Measurements from ENCODE around the gene ANKRD40. TPM values are rescaled to one million over a fixed set of nuclear protein-coding genes. Genes with fewer than 3 reads are reported as not detected.

Gene ANKRD40
- total RNA-seq, 3 donors from 2014 or later = 36.7 to 68.6 (median 38.1) TPM

DNA sequence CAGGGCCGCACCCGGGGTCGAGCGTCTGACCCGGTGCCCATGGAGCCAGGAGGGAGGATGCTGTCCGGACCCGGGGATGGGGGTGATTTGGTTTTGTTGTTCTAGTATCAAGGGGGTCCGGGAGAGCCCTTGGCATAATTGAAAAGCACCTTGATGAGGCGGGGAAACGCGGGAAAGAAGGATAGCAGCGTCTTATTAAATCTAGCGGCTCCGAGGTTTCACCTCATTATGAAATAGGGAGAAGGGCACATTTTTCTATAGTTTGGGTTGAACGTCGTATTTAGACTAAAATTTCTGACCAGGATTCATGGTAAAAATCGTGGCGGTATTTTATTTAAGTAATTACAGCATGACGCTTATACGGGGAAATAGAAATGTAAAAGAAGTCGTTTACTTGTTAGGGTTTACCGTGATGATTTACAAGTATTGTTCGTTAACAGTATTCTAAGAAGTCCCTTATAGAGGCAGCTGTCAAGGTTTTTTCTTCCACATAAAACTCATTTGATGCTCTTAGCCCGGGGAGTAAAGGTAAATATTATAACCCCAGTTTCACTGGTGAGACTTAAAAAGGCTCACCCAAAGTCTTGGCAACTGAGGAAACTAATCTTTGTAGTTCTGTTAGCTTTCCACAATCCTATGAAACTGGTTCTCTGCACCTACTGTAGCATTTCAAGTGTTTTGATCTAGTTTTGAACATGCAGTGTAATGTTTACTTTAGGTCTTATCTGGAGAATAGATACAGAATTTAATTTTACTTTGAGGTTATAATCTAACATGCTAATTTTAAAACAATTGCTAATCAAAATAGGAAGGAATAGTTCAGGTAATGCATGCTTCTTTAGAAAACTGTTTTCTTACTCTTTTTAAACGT lies 12.4 kb upstream of the ANKRD40 start:
- Histone ChIP-seq H3K27ac (peak overlapping the region; percentile 96 to 97), H3K4me1 (peaks cover 0 to 27% of the 10 kb centered on the region in 2 donors), H3K27me3 (no peaks in the 10 kb centered on the region), H3K36me3 (no peaks in the 10 kb centered on the region), H3K4me3 (peak overlapping the region; percentile 77 to 89 (median 84)), H3K9me3 (no peaks in the 10 kb centered on the region)
- intact Hi-C loops (cut with DNase I; ENCODE audit: low total_unique reads) = loop anchor here (1.0 kb wide), 1 partner anchor 7 kb away; no protein-coding TSS in a partner anchor
- DNase-seq (ENCODE audit: low spot score in 2 of 2) = no peak
- TF ChIP-seq, protein P1, sequence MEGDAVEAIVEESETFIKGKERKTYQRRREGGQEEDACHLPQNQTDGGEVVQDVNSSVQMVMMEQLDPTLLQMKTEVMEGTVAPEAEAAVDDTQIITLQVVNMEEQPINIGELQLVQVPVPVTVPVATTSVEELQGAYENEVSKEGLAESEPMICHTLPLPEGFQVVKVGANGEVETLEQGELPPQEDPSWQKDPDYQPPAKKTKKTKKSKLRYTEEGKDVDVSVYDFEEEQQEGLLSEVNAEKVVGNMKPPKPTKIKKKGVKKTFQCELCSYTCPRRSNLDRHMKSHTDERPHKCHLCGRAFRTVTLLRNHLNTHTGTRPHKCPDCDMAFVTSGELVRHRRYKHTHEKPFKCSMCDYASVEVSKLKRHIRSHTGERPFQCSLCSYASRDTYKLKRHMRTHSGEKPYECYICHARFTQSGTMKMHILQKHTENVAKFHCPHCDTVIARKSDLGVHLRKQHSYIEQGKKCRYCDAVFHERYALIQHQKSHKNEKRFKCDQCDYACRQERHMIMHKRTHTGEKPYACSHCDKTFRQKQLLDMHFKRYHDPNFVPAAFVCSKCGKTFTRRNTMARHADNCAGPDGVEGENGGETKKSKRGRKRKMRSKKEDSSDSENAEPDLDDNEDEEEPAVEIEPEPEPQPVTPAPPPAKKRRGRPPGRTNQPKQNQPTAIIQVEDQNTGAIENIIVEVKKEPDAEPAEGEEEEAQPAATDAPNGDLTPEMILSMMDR (IDR thresholded peaks at IDR 0.05) = no peak
- no peak for TF ChIP-seq POLR2A (IDR thresholded peaks at IDR 0.05)
- no peak for TF ChIP-seq POLR2AphosphoS5 (IDR thresholded peaks at IDR 0.05)

DNA sequence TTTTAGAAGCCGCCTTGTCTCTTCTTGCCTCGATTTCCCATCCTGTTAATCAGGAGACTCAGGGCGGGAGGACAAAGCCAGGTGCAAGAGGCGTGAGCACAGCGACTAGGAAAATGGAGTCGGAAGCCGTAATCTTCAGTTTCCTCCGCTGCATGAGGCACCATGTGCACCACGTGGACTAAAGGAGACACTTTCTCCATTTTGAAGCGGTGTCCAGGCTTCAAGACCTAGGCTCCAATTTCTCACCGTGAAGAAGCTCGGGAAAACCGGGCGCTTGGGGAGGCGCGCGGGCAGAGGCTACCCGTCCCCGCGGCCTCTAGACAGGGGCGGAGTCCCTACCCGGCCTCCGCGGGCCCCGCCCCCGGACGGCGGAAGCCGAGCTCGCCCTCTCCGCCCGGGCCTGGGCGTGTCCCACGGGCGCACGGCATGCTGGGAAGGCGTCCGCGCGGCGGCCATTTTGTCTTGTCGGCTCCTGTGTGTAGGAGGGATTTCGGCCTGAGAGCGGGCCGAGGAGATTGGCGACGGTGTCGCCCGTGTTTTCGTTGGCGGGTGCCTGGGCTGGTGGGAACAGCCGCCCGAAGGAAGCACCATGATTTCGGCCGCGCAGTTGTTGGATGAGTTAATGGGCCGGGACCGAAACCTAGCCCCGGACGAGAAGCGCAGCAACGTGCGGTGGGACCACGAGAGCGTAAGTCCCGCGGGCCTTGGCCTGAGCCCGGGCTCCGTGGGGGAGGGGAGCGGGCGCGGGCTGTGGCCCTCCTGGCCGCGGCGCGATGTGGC lies 11.6 kb upstream of the ANKRD40 start, which contains the start of gene LUC7L3:
LUC7L3 (plus strand) TSS at position 460 of the 780 bp plus-strand sequence; CDS start at position 590, 130 bp downstream.
- H3K36me3 ChIP-seq = no peaks in the 10 kb centered on the region
- TF ChIP-seq POLR2AphosphoS5 (IDR thresholded peaks at IDR 0.05) (peak; percentile 92 to 96 (median 96)), POLR2A (IDR thresholded peaks at IDR 0.05) (peak; percentile 79)
- TF ChIP-seq, protein P1 (IDR thresholded peaks at IDR 0.05) = no peak
- H3K4me3 ChIP-seq = peak within 1 kb of the TSS; percentile 77 to 89 (median 84)
- peak within 1 kb of the TSS; percentile 96 to 97 for H3K27ac ChIP-seq
- DNase-seq (ENCODE audit: low spot score in 2 of 2) = peak; percentile 92 to 94
- no peaks in the 10 kb centered on the region for H3K27me3 ChIP-seq
- H3K4me1 ChIP-seq = peaks cover 0 to 27% of the 10 kb centered on the region in 2 donors
- intact Hi-C loops (cut with DNase I; ENCODE audit: low total_unique reads) = loop anchor here (1.0 kb wide), 1 partner anchor 8 kb away; no protein-coding TSS in a partner anchor
- H3K9me3 ChIP-seq = no peaks in the 10 kb centered on the region

DNA sequence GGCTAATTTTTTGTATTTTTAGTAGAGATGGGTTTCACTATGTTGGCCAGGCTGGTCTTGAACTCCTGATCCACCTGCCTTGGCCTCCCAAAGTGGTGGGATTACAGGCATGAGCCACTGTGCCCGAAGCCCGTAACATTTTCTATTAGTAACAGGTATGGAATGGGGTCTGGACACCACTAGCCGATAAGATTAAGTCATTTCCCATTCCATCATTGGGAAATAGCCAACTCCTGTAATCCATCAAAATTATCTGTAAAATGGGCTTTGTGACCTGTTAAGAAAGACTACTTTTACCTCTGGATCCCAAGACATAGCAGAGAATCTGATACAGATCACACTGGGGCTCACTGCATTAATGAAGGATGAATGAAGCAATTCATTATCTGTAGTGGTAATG lies 7.8 kb upstream of the ANKRD40 start:
- no peaks in the 10 kb centered on the region for H3K9me3 ChIP-seq
- H3K4me1 ChIP-seq = no peaks in the 10 kb centered on the region
- DNase-seq (ENCODE audit: low spot score in 2 of 2) = no peak
- no peak for TF ChIP-seq POLR2AphosphoS5 (IDR thresholded peaks at IDR 0.05)
- TF ChIP-seq, protein P1 (IDR thresholded peaks at IDR 0.05) = no peak
- TF ChIP-seq POLR2A (IDR thresholded peaks at IDR 0.05) = no peak
- no peak overlapping the region for H3K27ac ChIP-seq
- H3K36me3 ChIP-seq = no peaks in the 10 kb centered on the region
- intact Hi-C loops (cut with DNase I; ENCODE audit: low total_unique reads) = no loop called here
- no peak overlapping the region for H3K4me3 ChIP-seq
- H3K27me3 ChIP-seq = no peaks in the 10 kb centered on the region

DNA sequence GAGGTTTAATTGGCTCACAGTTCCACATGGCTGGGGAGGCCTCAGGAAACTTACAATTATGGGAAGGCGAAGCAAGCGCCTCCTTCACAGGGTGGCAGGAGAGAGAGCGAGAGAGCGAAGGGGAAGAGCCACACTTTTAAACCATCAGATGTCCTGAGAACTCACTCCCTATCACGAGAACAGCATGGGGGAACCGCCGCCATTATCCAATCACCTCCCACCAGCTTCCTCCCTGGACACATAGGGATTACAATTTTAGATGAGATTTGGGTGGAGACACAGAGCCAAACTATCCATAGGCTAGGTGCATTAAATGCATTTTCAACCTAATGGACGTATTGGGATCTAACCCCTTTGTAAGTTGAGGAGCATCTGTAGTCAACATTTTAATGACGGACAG lies 4.9 kb upstream of the ANKRD40 start:
- TF ChIP-seq, protein P1 (IDR thresholded peaks at IDR 0.05) = no peak
- TF ChIP-seq POLR2AphosphoS5 (IDR thresholded peaks at IDR 0.05) (no peak), POLR2A (IDR thresholded peaks at IDR 0.05) (no peak)
- Histone ChIP-seq H3K36me3 (no peaks in the 10 kb centered on the region), H3K4me3 (no peak overlapping the region), H3K9me3 (no peaks in the 10 kb centered on the region), H3K27me3 (no peaks in the 10 kb centered on the region), H3K27ac (no peak overlapping the region), H3K4me1 (peaks cover 4 to 11% of the 10 kb centered on the region in 2 donors)
- DNase-seq (ENCODE audit: low spot score in 2 of 2) = no peak
- intact Hi-C loops (cut with DNase I; ENCODE audit: low total_unique reads) = no loop called here

All from breast epithelium (tissue), 4 donors.